GM19372 (cell line): Measurements from ENCODE around the gene MPND.
"Not testable (repeated sequence)": the region's sequence is repeated elsewhere in the genome, so short reads cannot be mapped to it uniquely, and the experiment has no call there.

Source experiments
- ATAC-seq: cut with Tn5 transposase; IDR thresholded peaks from one replicate; pipeline ENCODE4 v1.9.1; 2021; ENCODE audit warnings: mild to moderate bottlenecking, low read depth, moderate library complexity; ENCODE audit not compliant: unreplicated experiment

Gene MPND

GRCh38 chr19:4345342-4346019 lies 2.1 kb downstream of the MPND start:
- ATAC-seq = no peak

DNA sequence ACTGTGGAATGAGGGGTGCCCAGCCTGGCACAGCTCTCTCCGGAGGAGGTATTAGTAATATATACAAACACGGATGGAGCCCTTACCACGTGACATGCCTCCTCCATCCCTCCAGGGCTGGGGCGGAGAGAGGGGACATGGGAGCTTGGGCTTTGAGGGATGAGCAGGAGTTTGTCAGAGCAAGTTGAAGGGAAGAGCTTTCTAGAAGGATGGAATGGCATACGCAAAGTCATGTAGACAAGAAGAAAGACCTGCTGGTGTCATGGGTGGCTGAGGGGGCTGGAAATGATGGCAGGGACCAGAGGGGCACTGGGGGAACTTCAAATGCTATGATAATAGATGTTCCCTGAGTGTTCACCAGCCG lies 2.6 kb downstream of the MPND start:
- no peak for ATAC-seq

DNA sequence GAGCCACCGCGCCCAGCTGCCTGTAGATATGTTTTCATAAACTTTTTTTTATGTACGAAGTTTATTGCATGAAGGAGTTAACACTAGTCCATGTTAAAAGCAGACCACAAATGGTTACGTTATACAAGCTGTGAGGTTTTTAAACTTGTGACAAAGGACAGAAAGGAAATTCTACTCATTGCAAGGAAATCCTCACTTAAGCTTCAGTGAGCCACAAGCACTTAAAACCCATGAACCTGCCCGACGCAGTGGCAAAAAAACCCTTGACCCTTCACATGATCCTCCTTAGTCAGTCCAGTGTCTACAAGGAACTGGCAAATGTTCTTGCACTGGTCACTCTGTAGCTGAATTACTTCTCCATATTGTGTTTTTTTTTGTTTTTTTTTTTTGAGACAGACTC lies 4.2 kb downstream of the MPND start:
- ATAC-seq = no peak

- ATAC-seq = not testable (repeated sequence)
Measured at GRCh38 chr19:4349225-4349624, 5.9 kb downstream of the MPND start.

DNA sequence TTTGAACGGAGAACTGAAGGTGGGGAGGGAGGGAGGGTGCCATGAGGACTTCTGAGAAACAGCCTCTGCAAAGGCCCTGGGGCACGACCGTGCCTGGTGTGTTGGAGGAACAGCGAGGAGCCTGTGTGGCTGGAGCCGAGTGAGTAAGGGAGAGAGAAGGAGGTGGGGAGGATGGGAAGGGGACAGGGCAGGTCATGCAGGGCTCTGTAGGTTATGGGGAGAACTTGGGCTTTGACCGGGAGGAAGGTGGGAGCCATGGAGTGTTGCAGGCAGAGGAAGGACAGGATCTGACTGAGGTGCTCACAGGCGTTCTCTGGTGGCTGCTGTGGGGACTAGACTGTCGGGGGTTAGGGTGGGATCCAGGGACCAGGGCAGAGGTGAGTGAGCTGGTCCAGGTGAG lies 6.7 kb downstream of the MPND start:
- no peak for ATAC-seq

GRCh38 chr19:4350726-4351125 lies 7.4 kb downstream of the MPND start:
- ATAC-seq = no peak

DNA sequence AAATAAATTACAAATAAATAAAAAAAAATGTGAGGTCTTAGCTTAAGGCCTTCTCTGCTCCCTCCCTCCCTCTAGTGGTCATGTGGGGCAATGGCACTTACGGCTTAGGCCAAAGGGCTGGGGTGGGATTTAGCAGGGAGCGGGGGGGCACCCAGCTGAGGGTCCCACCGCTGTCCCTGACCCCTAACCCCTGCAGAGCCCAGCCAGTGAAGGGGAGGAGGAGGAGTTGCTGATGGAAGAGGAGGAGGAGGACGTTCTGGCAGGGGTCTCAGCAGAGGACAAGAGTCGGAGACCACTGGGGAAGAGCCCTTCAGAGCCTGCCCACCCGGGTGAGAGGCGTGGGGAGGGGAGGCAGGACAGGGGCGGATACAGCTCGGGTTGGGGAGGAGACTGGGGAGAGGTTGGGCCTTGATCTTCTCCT lies 9.3 kb downstream of the MPND start:
- no peak for ATAC-seq

DNA sequence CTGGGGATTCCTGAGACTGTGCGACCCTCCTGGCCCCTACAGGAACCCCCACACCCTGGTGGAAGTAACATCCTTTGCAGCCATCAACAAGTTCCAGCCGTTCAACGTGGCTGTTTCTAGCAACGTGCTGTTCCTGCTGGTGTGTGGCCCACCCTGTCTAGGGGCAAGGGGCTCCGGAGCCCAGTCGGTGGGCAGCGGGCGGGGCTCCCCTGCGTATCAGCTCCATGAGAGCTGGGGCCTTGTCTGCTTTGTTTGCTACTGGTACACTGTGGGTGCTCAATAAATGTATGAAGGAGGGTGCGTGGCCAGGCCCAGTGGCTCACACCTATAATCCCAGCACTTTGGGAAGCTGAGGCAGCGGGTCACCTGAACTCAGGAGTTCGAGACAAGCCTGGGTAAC lies 10.9 kb downstream of the MPND start:
- ATAC-seq = no peak

GRCh38 chr19:4354897-4355296 lies 11.5 kb downstream of the MPND start:
- ATAC-seq = no peak

DNA sequence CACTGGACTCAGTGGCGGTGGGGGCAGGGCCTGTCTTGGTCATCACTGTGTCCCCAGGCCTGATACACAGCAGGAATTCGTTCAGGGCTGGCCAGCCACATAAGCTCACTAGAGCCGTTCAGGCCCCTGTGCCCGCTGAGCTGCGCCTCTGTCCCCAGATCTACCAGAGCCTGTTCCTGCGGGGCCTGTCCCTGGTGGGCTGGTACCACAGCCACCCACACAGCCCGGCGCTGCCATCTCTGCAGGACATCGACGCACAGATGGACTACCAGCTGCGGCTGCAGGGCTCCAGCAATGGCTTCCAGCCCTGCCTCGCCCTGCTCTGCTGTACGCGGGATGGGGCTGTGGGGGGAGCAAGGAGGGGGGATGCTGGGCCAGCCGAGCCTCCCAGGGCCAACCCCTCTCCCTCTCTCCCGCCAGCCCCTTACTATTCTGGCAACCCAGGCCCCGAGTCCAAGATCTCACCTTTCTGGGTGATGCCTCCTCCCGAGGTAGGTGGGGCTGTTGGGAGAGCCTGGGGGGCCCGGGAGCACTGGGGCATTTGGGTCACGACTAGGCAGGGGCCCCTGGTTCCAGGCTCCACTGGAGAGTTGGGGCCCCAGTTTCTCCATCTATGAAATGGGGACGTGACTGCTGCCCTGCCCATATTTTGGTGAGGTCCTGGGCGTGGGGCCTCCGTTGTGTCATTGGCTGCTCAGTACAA lies 13.9 kb downstream of the MPND start:
- no peak for ATAC-seq

DNA sequence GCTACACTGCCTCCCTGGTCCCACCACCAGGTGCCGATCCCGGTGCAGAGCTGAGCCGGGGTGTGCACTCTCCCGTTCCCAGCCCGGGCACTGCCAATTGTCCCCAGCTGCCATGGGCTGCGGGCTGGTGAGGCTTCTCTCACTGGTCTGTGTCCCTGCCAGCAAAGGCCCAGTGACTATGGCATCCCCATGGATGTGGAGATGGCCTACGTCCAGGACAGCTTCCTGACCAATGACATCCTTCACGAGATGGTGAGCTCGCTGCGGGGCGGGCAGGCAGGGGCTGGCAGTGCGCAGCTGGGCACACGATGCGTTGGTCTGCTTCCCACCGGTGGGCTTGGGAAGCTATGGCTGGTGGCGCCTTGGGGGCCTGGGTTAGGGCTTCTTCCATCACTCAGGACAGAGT lies 14.6 kb downstream of the MPND start:
- no peak for ATAC-seq

DNA sequence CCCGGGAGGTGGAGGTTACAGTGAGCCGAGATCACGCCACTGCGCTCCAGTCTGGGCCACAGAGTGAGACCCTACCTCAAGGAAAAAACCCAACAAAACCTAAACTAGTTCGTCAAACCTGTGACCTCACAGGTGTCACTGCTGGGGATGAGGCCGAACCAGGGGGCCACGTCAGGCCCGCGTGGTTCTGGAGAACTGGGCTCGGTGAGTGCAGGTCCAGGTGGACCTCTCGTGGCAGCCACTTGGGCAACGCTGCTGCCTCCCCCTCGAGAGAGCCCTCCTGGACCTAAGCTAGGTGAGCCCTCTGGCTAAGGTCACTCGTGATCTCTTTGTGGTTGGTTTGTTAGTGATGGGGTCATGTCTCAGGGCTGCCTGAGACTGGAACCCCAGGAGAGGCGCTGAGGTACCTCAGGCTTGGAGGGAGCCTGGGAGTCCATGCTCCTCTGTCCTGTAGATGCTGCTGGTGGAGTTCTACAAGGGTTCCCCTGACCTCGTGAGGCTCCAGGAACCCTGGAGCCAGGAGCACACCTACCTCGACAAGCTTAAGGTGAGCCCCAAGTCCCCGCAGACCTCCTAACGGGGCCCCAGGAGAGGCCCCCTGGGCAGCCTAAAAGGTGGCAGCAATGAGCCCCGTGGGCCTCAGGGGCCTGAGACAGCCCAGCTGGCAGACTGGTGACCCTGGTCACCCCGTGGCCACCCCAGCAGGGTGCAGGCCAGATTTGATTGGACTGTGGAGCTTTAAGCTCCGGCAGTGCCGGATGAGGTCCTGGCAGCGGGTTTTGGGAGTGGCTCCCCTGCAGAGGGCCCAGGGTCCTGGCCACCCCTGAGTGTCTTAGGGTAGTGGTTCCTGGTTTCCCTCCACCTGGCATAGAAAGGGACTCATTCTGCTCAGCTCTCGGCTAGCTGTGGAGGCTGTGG lies 15.6 kb downstream of the MPND start:
- no peak for ATAC-seq

DNA sequence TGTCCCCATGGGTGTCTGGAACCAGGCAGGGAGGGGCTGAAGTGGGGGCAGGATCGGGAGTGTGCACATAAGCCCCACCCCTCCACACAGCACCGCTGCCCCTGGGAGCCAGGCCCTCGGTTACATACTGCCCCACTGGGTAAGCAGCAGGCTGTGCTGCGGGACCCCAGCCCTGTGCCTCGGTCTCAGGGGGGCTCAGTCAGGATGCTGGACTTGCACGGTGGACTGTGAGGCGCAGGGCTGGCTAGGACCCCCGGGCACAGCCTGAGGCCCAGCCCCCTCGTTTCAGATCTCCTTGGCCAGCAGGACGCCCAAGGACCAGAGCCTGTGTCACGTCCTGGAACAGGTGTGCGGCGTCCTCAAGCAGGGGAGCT lies 16.3 kb downstream of the MPND start:
- ATAC-seq = no peak

DNA sequence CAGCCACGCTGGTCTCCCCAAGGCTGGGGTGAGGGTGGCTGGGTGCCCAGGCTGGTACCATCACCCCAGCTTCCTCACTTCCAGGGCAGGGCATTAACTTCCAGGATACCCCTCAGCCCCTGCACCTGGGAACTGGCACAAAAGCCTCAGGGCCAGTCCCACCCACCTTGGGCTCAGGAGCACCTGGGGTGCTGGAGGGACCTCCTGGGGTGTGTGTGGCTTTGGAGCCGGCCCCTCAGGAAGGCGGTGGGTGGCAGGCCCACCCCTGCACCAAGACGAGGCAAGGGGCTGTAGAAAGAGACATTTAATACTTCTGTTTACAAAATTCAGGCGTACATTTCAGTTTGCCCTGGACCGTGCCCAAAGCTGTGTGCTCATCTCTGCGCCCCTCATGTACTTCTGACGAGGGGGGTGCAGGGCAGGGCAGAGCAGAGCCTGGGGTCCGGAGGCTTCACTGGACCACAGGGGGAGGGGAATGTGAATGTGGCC lies 16.8 kb downstream of the MPND start:
- no peak for ATAC-seq

GRCh38 chr19:4360641-4361151 lies 17.3 kb downstream of the MPND start:
- ATAC-seq = no peak

DNA sequence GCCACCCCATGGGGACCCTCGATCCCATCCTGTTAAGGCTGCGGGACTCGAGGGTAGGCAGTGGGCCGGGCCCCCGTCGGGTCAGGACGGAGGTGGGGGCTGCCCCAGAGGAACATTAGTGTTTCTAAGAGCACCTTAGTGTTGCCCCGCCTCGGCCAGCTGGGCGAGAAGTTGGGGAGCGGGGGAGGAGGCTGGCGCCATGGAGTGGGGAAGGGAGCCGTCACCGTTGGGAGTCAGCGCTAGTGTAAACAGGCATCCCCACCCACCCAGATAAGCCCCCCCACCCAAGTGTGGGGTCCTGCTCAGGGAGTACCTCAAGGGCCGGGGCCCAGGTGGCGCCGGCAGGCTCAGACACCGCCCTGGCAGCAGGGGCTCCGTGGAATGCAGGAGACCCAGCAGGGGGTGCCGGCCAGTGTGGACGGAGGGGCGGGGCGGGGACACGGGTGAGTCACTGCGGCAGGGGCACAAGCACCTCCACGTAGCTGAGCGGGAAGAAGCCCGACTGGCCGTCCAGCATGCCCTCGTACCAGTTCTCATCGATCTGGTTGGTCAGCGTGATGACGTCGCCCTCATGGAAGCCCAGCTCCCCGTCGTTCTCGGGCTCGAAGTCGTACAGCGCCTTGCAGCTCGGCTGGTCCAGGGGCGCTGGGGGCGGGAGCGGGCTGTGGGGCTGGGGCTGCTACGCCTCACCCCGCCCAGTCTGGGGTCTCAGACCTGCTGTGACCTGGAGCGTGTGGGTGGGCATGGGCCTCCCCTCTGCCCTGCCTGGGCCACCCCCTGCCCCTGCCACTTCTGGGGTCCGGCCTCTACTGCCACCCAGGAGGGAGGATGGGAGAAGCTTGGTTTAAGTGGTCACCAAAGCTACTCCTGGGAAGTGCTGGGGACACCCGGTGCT lies 18.0 kb downstream of the MPND start:
- ATAC-seq = no peak

DNA sequence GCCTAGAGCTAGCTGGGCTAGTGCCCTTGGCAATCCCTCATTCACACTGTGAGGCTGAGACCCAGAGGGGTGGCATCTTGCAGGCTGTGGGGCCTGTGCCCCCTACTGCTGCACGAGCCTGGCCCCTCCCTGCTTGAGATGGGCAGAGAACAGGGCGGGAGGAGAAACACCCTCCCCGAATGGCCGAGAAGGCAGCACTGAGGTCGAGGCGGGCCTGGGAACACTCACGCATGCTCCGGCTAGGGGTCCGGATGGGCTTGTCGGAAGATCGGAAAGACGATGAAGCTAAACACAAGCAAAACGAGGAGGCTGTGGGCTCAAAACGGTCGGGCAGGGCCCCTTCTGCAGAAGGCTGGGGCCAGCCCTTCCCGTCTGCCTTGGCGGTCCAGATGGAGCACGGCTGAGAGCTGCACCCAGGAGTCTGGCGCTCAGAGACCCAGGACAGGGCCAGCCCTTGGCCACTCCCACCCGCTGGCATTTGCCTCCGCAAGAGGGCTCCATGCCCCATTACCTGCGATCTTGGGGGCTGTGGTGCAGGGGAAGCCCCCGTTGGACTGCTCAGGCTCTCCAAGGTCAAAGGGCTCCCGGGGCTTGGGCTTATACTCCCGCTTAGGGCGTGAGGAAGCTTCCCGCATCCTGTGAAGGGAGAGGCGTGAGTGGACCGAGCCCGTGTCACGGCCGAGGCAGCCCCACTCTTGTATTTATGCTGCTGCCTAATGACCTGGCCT lies 18.9 kb downstream of the MPND start:
- ATAC-seq = no peak

- no peak for ATAC-seq
Measured at GRCh38 chr19:4362831-4363545, 19.6 kb downstream of the MPND start.
